GM23338 (cell line): Measurements from ENCODE around the gene YPEL1. TPM values are rescaled to one million over a fixed set of nuclear protein-coding genes. Genes with fewer than 3 reads are reported as not detected.

Experiments used
- ATAC-seq: fragments of 200-7000 bp; cut with Tn5 transposase; 3 replicates; pipeline ENCODE4 v1.9.1; 2020
- DNase-seq: peaks from one replicate; pipeline ENCODE4 v3.0.0-alpha.2; 2015; ENCODE audit warnings: low spot score
- H2AFZ ChIP-seq: fragments of 200-600 bp; sonication (generic); 2 replicates; pipeline ENCODE4 v1.8.0; 2016; ENCODE audit warnings: antibody characterized with exemption, mild to moderate bottlenecking, moderate library complexity
- H3F3A ChIP-seq: fragments of 200-600 bp; sonication (generic); replicated peaks from 2 replicates; pipeline ENCODE4 v1.8.0; 2017; ENCODE audit warnings: antibody characterized with exemption, mixed run types, low read depth
- H3K27ac ChIP-seq: fragments of 200-600 bp; sonication (generic); 2 replicates; pipeline ENCODE4 v1.6.1; 2016; ENCODE audit warnings: low read depth
- H3K27me3 ChIP-seq: fragments of 200-600 bp; sonication (generic); 2 replicates; pipeline ENCODE4 v1.8.0; 2016; ENCODE audit warnings: mild to moderate bottlenecking, mixed run types, moderate library complexity; ENCODE audit not compliant: insufficient read depth
- H3K36me3 ChIP-seq: fragments of 200-600 bp; sonication (generic); 2 replicates; pipeline ENCODE4 v1.8.0; 2016; ENCODE audit warnings: mild to moderate bottlenecking; ENCODE audit not compliant: insufficient read depth
- H3K4me1 ChIP-seq: fragments of 200-600 bp; sonication (generic); 2 replicates; pipeline ENCODE4 v1.8.0; 2016; ENCODE audit warnings: mild to moderate bottlenecking, moderate library complexity; ENCODE audit not compliant: insufficient read depth
- H3K4me2 ChIP-seq: fragments of 200-600 bp; sonication (generic); 2 replicates; pipeline ENCODE4 v1.7.1; 2017; ENCODE audit warnings: mixed run types
- H3K4me3 ChIP-seq: fragments of 200-600 bp; sonication (generic); 2 replicates; pipeline ENCODE4 v1.6.1; 2016; ENCODE audit warnings: mixed run types
- H3K79me2 ChIP-seq: fragments of 200-600 bp; sonication (generic); replicated peaks from 2 replicates; pipeline ENCODE4 v1.8.0; 2017; ENCODE audit warnings: mild to moderate bottlenecking; ENCODE audit not compliant: insufficient read depth
- H3K9me2 ChIP-seq: fragments of 200-600 bp; sonication (generic); 2 replicates; pipeline ENCODE4 v1.8.0; 2017; ENCODE audit not compliant: insufficient read depth
- H4K20me1 ChIP-seq: fragments of 200-600 bp; sonication (generic); replicated peaks from 2 replicates; pipeline ENCODE4 v1.8.0; 2017; ENCODE audit warnings: mild to moderate bottlenecking; ENCODE audit not compliant: insufficient read depth
- H3K27ac Mint-ChIP-seq: 2 replicates; pipeline ENCODE4 v1.8.0; 2020; ENCODE audit warnings: inconsistent platforms, mild to moderate bottlenecking, moderate library complexity, mixed read lengths
- H3K27me3 Mint-ChIP-seq: 3 replicates; pipeline ENCODE4 v1.8.0; 2022; ENCODE audit warnings: low read depth, mild to moderate bottlenecking, moderate library complexity, mixed read lengths, inconsistent platforms; ENCODE audit not compliant: insufficient read depth, poor library complexity
- H3K36me3 Mint-ChIP-seq: 3 replicates; pipeline ENCODE4 v1.8.0; 2021; ENCODE audit warnings: low read depth, mild to moderate bottlenecking, inconsistent platforms, moderate library complexity, mixed read lengths
- H3K4me1 Mint-ChIP-seq: 3 replicates; pipeline ENCODE4 v1.8.0; 2020; ENCODE audit warnings: mild to moderate bottlenecking, inconsistent platforms, mixed read lengths
- H3K4me3 Mint-ChIP-seq: 3 replicates; pipeline ENCODE4 v1.8.0; 2021; ENCODE audit warnings: moderate library complexity, mild to moderate bottlenecking, inconsistent platforms, mixed read lengths
- H3K9me3 Mint-ChIP-seq: 3 replicates; pipeline ENCODE4 v1.8.0; 2020; ENCODE audit warnings: moderate library complexity, mild to moderate bottlenecking, inconsistent platforms, mixed read lengths
- CREB1 ChIP-seq: fragments of 250-450 bp; sonication (Bioruptor Pico); IDR thresholded peaks from 2 replicates; pipeline ENCODE4 v1.5.0; 2020; ENCODE audit warnings: low read depth, mild to moderate bottlenecking, moderate library complexity
- POLR2AphosphoS5 ChIP-seq: IDR thresholded peaks from 2 replicates; pipeline ENCODE4 v1.6.1; 2016; ENCODE audit warnings: antibody characterized with exemption, low read depth
- STAT1 ChIP-seq: IDR thresholded peaks from one replicate; pipeline ENCODE4 v1.6.1; 2016; ENCODE audit warnings: antibody characterized with exemption; ENCODE audit not compliant: unreplicated experiment
- ZNF331 ChIP-seq: fragments of 250-450 bp; sonication (Bioruptor Pico); IDR thresholded peaks from 2 replicates; pipeline ENCODE4 v1.5.0; 2020; ENCODE audit warnings: low read depth, mild to moderate bottlenecking, moderate library complexity
- polyA plus RNA-seq: library from polyadenylated mRNA; unstranded; fragments of >200 nt; fragmentation: Nextera tagmentation; extraction: Ambion mirVana; gene quantifications from 2 replicates; pipeline ENCODE4 v1.2.1, GENCODE V29; 2016
- total RNA-seq: library from RNA; depleted of rRNA; stranded (reverse); fragments of >200 nt; shearing (Covaris generic); gene quantifications from 2 replicates; pipeline ENCODE4 v1.2.3, GENCODE V29; 2014
- TF ChIP-seq, protein P1 (sequence below), 2 experiments: fragments of 200-600 bp in 1 of 2; sonication (generic) in 1 of 2; conservative IDR thresholded peaks; 2 replicates each; pipeline versions ENCODE4 v1.5.1 to v1.6.1; 2016 to 2017; ENCODE audit warnings: antibody characterized with exemption in 2 of 2, low read depth in 2 of 2, mild to moderate bottlenecking in 2 of 2, moderate library complexity in 1 of 2
- TF ChIP-seq, protein P2 (sequence below): fragments of 250-450 bp; sonication (Bioruptor Pico); IDR thresholded peaks from 2 replicates; pipeline ENCODE4 v1.5.0; 2020; ENCODE audit warnings: mild to moderate bottlenecking, moderate library complexity
- TF ChIP-seq, protein P3 (sequence below): IDR thresholded peaks from 2 replicates; pipeline ENCODE4 v1.6.1; 2016; ENCODE audit warnings: antibody characterized with exemption

Gene YPEL1
- total and polyA plus RNA-seq, 2 experiments from 2014 or later = 4.4 to 6.0 TPM

DNA sequence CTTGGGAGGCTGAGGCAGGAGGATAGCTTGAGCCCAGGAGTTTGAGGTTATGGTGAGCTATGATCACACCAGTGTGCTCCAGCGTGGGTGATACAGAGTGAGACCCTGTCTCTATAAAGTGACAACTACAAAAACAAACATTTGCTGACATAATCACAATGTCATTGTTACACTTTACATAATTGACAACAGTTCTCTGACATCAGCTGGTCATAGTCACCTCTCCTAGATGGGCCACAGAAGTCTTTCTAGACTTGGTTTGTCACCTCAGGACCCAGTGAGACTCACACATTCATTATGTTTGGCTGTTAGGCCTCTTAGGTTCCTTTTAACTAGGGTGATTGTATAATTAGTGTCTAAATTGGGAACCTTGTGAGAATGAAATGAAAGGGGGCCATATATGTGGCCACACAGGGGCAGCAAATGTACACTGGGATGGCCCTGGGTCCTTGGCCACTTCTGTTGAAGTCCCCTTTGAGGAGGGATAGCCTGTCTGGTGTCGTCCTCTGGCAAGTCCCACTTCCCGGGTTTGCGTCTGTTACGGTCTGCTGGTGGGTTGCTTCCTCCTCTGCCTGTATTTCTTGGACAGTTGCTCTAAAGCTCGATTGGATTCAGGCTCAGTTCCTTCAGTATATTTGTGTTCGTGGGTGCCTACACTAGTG lies 75.6 kb downstream of the YPEL1 start:
- H3K27me3 Mint-ChIP-seq = peaks cover 15% of the 10 kb centered on the region
- H3K36me3 ChIP-seq = peaks cover 5% of the 10 kb centered on the region; the same call in 1 of the 2 replicates
- H3K4me3 ChIP-seq = no peak overlapping the region
- no peak for DNase-seq
- H3K79me2 ChIP-seq = no peaks in the 10 kb centered on the region
- ATAC-seq = no peak
- H3K36me3 Mint-ChIP-seq = peaks cover 7% of the 10 kb centered on the region
- H3K4me1 Mint-ChIP-seq = peaks cover 16% of the 10 kb centered on the region
- TF ChIP-seq ZNF331 (no peak), CREB1 (CRISPR knock-in tag) (no peak), STAT1 (no peak), POLR2AphosphoS5 (no peak)
- TF ChIP-seq, protein P1, sequence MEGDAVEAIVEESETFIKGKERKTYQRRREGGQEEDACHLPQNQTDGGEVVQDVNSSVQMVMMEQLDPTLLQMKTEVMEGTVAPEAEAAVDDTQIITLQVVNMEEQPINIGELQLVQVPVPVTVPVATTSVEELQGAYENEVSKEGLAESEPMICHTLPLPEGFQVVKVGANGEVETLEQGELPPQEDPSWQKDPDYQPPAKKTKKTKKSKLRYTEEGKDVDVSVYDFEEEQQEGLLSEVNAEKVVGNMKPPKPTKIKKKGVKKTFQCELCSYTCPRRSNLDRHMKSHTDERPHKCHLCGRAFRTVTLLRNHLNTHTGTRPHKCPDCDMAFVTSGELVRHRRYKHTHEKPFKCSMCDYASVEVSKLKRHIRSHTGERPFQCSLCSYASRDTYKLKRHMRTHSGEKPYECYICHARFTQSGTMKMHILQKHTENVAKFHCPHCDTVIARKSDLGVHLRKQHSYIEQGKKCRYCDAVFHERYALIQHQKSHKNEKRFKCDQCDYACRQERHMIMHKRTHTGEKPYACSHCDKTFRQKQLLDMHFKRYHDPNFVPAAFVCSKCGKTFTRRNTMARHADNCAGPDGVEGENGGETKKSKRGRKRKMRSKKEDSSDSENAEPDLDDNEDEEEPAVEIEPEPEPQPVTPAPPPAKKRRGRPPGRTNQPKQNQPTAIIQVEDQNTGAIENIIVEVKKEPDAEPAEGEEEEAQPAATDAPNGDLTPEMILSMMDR (conservative IDR thresholded peaks at IDR 0.05; ENCODE audit: low read depth in 2 of 2) = peak in 1 of 2 experiments; percentile 18; a peak in 1 of 4 replicates
- TF ChIP-seq, protein P2, sequence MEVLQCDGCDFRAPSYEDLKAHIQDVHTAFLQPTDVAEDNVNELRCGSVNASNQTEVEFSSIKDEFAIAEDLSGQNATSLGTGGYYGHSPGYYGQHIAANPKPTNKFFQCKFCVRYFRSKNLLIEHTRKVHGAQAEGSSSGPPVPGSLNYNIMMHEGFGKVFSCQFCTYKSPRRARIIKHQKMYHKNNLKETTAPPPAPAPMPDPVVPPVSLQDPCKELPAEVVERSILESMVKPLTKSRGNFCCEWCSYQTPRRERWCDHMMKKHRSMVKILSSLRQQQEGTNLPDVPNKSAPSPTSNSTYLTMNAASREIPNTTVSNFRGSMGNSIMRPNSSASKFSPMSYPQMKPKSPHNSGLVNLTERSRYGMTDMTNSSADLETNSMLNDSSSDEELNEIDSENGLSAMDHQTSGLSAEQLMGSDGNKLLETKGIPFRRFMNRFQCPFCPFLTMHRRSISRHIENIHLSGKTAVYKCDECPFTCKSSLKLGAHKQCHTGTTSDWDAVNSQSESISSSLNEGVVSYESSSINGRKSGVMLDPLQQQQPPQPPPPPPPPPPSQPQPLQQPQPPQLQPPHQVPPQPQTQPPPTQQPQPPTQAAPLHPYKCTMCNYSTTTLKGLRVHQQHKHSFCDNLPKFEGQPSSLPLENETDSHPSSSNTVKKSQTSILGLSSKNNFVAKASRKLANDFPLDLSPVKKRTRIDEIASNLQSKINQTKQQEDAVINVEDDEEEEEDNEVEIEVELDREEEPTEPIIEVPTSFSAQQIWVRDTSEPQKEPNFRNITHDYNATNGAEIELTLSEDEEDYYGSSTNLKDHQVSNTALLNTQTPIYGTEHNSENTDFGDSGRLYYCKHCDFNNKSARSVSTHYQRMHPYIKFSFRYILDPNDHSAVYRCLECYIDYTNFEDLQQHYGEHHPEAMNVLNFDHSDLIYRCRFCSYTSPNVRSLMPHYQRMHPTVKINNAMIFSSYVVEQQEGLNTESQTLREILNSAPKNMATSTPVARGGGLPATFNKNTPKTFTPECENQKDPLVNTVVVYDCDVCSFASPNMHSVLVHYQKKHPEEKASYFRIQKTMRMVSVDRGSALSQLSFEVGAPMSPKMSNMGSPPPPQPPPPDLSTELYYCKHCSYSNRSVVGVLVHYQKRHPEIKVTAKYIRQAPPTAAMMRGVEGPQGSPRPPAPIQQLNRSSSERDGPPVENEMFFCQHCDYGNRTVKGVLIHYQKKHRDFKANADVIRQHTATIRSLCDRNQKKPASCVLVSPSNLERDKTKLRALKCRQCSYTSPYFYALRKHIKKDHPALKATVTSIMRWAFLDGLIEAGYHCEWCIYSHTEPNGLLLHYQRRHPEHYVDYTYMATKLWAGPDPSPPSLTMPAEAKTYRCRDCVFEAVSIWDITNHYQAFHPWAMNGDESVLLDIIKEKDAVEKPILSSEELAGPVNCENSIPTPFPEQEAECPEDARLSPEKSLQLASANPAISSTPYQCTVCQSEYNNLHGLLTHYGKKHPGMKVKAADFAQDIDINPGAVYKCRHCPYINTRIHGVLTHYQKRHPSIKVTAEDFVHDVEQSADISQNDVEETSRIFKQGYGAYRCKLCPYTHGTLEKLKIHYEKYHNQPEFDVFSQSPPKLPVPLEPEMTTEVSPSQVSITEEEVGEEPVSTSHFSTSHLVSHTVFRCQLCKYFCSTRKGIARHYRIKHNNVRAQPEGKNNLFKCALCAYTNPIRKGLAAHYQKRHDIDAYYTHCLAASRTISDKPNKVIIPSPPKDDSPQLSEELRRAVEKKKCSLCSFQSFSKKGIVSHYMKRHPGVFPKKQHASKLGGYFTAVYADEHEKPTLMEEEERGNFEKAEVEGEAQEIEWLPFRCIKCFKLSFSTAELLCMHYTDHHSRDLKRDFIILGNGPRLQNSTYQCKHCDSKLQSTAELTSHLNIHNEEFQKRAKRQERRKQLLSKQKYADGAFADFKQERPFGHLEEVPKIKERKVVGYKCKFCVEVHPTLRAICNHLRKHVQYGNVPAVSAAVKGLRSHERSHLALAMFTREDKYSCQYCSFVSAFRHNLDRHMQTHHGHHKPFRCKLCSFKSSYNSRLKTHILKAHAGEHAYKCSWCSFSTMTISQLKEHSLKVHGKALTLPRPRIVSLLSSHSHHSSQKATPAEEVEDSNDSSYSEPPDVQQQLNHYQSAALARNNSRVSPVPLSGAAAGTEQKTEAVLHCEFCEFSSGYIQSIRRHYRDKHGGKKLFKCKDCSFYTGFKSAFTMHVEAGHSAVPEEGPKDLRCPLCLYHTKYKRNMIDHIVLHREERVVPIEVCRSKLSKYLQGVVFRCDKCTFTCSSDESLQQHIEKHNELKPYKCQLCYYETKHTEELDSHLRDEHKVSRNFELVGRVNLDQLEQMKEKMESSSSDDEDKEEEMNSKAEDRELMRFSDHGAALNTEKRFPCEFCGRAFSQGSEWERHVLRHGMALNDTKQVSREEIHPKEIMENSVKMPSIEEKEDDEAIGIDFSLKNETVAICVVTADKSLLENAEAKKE (CRISPR knock-in tag) = no peak
- TF ChIP-seq, protein P3, sequence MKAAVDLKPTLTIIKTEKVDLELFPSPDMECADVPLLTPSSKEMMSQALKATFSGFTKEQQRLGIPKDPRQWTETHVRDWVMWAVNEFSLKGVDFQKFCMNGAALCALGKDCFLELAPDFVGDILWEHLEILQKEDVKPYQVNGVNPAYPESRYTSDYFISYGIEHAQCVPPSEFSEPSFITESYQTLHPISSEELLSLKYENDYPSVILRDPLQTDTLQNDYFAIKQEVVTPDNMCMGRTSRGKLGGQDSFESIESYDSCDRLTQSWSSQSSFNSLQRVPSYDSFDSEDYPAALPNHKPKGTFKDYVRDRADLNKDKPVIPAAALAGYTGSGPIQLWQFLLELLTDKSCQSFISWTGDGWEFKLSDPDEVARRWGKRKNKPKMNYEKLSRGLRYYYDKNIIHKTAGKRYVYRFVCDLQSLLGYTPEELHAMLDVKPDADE = no peak
- peaks cover 28% of the 10 kb centered on the region for H3F3A ChIP-seq
- no peak overlapping the region for H3K27ac Mint-ChIP-seq
- no peaks in the 10 kb centered on the region for H3K9me3 Mint-ChIP-seq
- H3K4me3 Mint-ChIP-seq = no peak overlapping the region
- H3K27me3 ChIP-seq = no peaks in the 10 kb centered on the region
- no peak overlapping the region for H2AFZ ChIP-seq
- no peak overlapping the region for H3K4me2 ChIP-seq
- no peaks in the 10 kb centered on the region; the same call in 1 of the 2 replicates for H4K20me1 ChIP-seq
- H3K4me1 ChIP-seq = peaks cover 8% of the 10 kb centered on the region
- no peak overlapping the region for H3K27ac ChIP-seq
- no peaks in the 10 kb centered on the region for H3K9me2 ChIP-seq
